ENCODE results near the gene IL1RL2. TPM values are rescaled to one million over a fixed set of nuclear protein-coding genes. Genes with fewer than 3 reads are reported as not detected.

The IL1RL2 gene
- total and polyA plus RNA-seq, 2 donors (not counting 1 experiment from before 2014, with no cell fraction given) = 0.28 to 2.6 TPM

GRCh38 chr2:102179788-102180686 lies 6.8 kb upstream of the IL1RL2 start:
- Histone ChIP-seq H4K20me1 (ENCODE audit: control insufficient read depth, extremely low read depth, insufficient read depth, low read length) (no peaks in the 10 kb centered on the region), H3K9me3 (ENCODE audit: control insufficient read depth, insufficient read depth, low read depth, low read length) (no peaks in the 10 kb centered on the region), H3K4me3 (replicated peaks in 1 of 4; ENCODE audit: control extremely low read depth in 1 of 4, insufficient read depth in 1 of 4, low read depth in 3 of 4, low read length in 4 of 4) (no peak overlapping the region), H3K36me3 (ENCODE audit: control insufficient read depth, insufficient read depth, low read length) (peaks cover 10% of the 10 kb centered on the region), H3K27ac (ENCODE audit: insufficient read depth, low read length) (no peak overlapping the region), H3K4me1 (ENCODE audit: control insufficient read depth, extremely low read depth, insufficient read depth, low read length) (no peaks in the 10 kb centered on the region), H3K4me2 (ENCODE audit: extremely low read depth, insufficient read depth, low read length) (no peak overlapping the region), H3K79me2 (ENCODE audit: control insufficient read depth, insufficient read depth, low read length) (no peaks in the 10 kb centered on the region), H3K9ac (ENCODE audit: insufficient read depth, low read length) (no peak overlapping the region), H2AFZ (ENCODE audit: low read length) (no peak overlapping the region), H3K27me3 (ENCODE audit: control insufficient read depth, insufficient read depth, low read length) (no peaks in the 10 kb centered on the region)
- no peak for DNase-seq (ENCODE audit: low read depth in 2 of 2)
- TF ChIP-seq EZH2 (IDR thresholded peaks at IDR 0.05; ENCODE audit: low read length, missing control alignments) = no peak
- TF ChIP-seq, protein P1, sequence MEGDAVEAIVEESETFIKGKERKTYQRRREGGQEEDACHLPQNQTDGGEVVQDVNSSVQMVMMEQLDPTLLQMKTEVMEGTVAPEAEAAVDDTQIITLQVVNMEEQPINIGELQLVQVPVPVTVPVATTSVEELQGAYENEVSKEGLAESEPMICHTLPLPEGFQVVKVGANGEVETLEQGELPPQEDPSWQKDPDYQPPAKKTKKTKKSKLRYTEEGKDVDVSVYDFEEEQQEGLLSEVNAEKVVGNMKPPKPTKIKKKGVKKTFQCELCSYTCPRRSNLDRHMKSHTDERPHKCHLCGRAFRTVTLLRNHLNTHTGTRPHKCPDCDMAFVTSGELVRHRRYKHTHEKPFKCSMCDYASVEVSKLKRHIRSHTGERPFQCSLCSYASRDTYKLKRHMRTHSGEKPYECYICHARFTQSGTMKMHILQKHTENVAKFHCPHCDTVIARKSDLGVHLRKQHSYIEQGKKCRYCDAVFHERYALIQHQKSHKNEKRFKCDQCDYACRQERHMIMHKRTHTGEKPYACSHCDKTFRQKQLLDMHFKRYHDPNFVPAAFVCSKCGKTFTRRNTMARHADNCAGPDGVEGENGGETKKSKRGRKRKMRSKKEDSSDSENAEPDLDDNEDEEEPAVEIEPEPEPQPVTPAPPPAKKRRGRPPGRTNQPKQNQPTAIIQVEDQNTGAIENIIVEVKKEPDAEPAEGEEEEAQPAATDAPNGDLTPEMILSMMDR (conservative IDR thresholded peaks at IDR 0.05 in 1 of 2, IDR thresholded peaks at IDR 0.05 in 1 of 2; ENCODE audit: low read depth in 1 of 2, low read length in 2 of 2) = no peak

GRCh38 chr2:102180687-102180999 lies 6.2 kb upstream of the IL1RL2 start:
- Histone ChIP-seq H2AFZ (ENCODE audit: low read length) (no peak overlapping the region), H3K9me3 (ENCODE audit: control insufficient read depth, insufficient read depth, low read depth, low read length) (no peaks in the 10 kb centered on the region), H3K9ac (ENCODE audit: insufficient read depth, low read length) (no peak overlapping the region), H3K27me3 (ENCODE audit: control insufficient read depth, insufficient read depth, low read length) (no peaks in the 10 kb centered on the region), H4K20me1 (ENCODE audit: control insufficient read depth, extremely low read depth, insufficient read depth, low read length) (no peaks in the 10 kb centered on the region), H3K4me2 (ENCODE audit: extremely low read depth, insufficient read depth, low read length) (no peak overlapping the region), H3K4me1 (ENCODE audit: control insufficient read depth, extremely low read depth, insufficient read depth, low read length) (no peaks in the 10 kb centered on the region), H3K79me2 (ENCODE audit: control insufficient read depth, insufficient read depth, low read length) (no peaks in the 10 kb centered on the region), H3K4me3 (replicated peaks in 1 of 4; ENCODE audit: control extremely low read depth in 1 of 4, insufficient read depth in 1 of 4, low read depth in 3 of 4, low read length in 4 of 4) (no peak overlapping the region), H3K27ac (ENCODE audit: insufficient read depth, low read length) (no peak overlapping the region), H3K36me3 (ENCODE audit: control insufficient read depth, insufficient read depth, low read length) (peaks cover 10% of the 10 kb centered on the region)
- DNase-seq (ENCODE audit: low read depth in 2 of 2) = no peak
- TF ChIP-seq, protein P1 (conservative IDR thresholded peaks at IDR 0.05 in 1 of 2, IDR thresholded peaks at IDR 0.05 in 1 of 2; ENCODE audit: low read depth in 1 of 2, low read length in 2 of 2) = no peak
- no peak for TF ChIP-seq EZH2 (IDR thresholded peaks at IDR 0.05; ENCODE audit: low read length, missing control alignments)

GRCh38 chr2:102181376-102181775 lies 5.4 kb upstream of the IL1RL2 start:
- no peak overlapping the region for H2AFZ ChIP-seq (ENCODE audit: low read length)
- H3K4me2 ChIP-seq (ENCODE audit: extremely low read depth, insufficient read depth, low read length) = no peak overlapping the region
- no peaks in the 10 kb centered on the region for H3K9me3 ChIP-seq (ENCODE audit: control insufficient read depth, insufficient read depth, low read depth, low read length)
- H3K9ac ChIP-seq (ENCODE audit: insufficient read depth, low read length) = no peak overlapping the region
- peaks cover 10% of the 10 kb centered on the region for H3K36me3 ChIP-seq (ENCODE audit: control insufficient read depth, insufficient read depth, low read length)
- DNase-seq (ENCODE audit: low read depth in 2 of 2) = no peak
- no peak overlapping the region for H3K27ac ChIP-seq (ENCODE audit: insufficient read depth, low read length)
- H3K27me3 ChIP-seq (ENCODE audit: control insufficient read depth, insufficient read depth, low read length) = no peaks in the 10 kb centered on the region
- no peaks in the 10 kb centered on the region for H3K4me1 ChIP-seq (ENCODE audit: control insufficient read depth, extremely low read depth, insufficient read depth, low read length)
- H4K20me1 ChIP-seq (ENCODE audit: control insufficient read depth, extremely low read depth, insufficient read depth, low read length) = no peaks in the 10 kb centered on the region
- no peaks in the 10 kb centered on the region for H3K79me2 ChIP-seq (ENCODE audit: control insufficient read depth, insufficient read depth, low read length)
- no peak overlapping the region for H3K4me3 ChIP-seq (replicated peaks in 1 of 4; ENCODE audit: control extremely low read depth in 1 of 4, insufficient read depth in 1 of 4, low read depth in 3 of 4, low read length in 4 of 4)
- TF ChIP-seq, protein P1 (conservative IDR thresholded peaks at IDR 0.05 in 1 of 2, IDR thresholded peaks at IDR 0.05 in 1 of 2; ENCODE audit: low read depth in 1 of 2, low read length in 2 of 2) = no peak
- TF ChIP-seq EZH2 (IDR thresholded peaks at IDR 0.05; ENCODE audit: low read length, missing control alignments) = no peak

Data from fibroblast of lung (primary cell).